ENCODE results near the gene SLC46A3.
"Not testable (repeated sequence)": the region's sequence is repeated elsewhere in the genome, so short reads cannot be mapped to it uniquely, and the experiment has no call there.

Gene SLC46A3

GRCh38 chr13:28729541-28729940 is 10.8 kb upstream of the SLC46A3 start:
- FAIRE-seq = no peak

GRCh38 chr13:28728642-28729041 is 9.9 kb upstream of the SLC46A3 start:
- no peak for FAIRE-seq

- no peak for FAIRE-seq
Observed at GRCh38 chr13:28725046-28725610, 6.4 kb upstream of the SLC46A3 start.

- FAIRE-seq = no peak
Observed at GRCh38 chr13:28723806-28724205, 5.0 kb upstream of the SLC46A3 start.

GRCh38 chr13:28719227-28720055 is 671 bp upstream of the SLC46A3 start:
- FAIRE-seq = no peak

GRCh38 chr13:28718196-28718542 is 601 bp downstream of the SLC46A3 start:
- FAIRE-seq = no peak

GRCh38 chr13:28717170-28717569 is 1.6 kb downstream of the SLC46A3 start:
- no peak for FAIRE-seq

- no peak for FAIRE-seq
Observed at GRCh38 chr13:28716511-28716910, 2.3 kb downstream of the SLC46A3 start.

GRCh38 chr13:28714651-28715050 is 4.1 kb downstream of the SLC46A3 start:
- FAIRE-seq = no peak

- FAIRE-seq = no peak
Observed at GRCh38 chr13:28710161-28710560, 8.6 kb downstream of the SLC46A3 start.

- FAIRE-seq = no peak
Observed at GRCh38 chr13:28707629-28708427, 10.9 kb downstream of the SLC46A3 start.

- FAIRE-seq = no peak
Observed at GRCh38 chr13:28705461-28706083, 13.2 kb downstream of the SLC46A3 start.

GRCh38 chr13:28704919-28705318 is 13.9 kb downstream of the SLC46A3 start:
- no peak for FAIRE-seq

GRCh38 chr13:28704282-28704681 is 14.5 kb downstream of the SLC46A3 start:
- FAIRE-seq = no peak

- no peak for FAIRE-seq
Observed at GRCh38 chr13:28699246-28699645, 19.5 kb downstream of the SLC46A3 start.

GRCh38 chr13:28697441-28697840 is 21.3 kb downstream of the SLC46A3 start:
- no peak for FAIRE-seq

- FAIRE-seq = not testable (repeated sequence)
Observed at GRCh38 chr13:28693605-28694491, 24.9 kb downstream of the SLC46A3 start.

GRCh38 chr13:28685892-28686291 is 32.9 kb downstream of the SLC46A3 start:
- no peak for FAIRE-seq

GRCh38 chr13:28685114-28685513 is 33.7 kb downstream of the SLC46A3 start:
- no peak for FAIRE-seq

- no peak for FAIRE-seq
Observed at GRCh38 chr13:28684257-28684656, 34.5 kb downstream of the SLC46A3 start.

GRCh38 chr13:28683169-28683568 is 35.6 kb downstream of the SLC46A3 start:
- FAIRE-seq = not testable (repeated sequence)

GRCh38 chr13:28680541-28680940 is 38.2 kb downstream of the SLC46A3 start:
- FAIRE-seq = no peak
